ENCODE results near the gene ROR2.

DNA sequence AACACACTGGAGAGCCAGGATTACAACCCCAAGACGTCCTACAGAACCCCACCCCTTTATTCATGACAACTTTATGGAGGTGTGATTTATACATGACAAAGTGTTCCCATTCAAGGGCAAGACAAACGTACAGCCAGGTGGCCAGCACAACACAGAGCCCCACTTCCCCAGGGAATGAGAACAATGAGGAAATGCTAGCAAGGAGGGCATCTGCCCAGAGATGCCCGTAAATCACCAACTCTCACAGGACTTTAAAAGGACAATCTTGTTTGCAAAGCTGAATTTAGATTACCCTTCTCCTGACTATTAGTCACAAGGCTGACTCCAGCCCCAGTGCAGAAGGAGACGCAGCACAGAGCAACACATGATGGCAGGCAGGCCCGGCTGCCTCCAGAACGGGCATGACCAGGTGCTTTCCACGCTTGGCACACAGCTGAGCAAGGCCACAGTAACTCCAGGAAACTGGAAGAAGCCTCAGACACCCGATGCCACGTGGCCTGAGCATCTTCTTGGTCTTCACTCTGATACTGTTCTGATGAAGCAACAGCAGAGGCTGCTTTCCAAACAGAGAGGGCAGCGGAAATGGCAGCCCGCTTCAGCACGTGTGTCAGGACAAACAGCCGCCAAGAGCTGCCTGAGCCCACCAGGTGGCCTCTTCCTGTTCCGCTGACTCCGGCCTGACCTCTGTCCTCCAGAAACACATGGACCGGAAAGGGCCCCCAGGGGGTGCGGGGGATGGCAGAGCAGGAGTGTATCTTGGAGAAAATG is 51.4 kb downstream of the ROR2 start:
- no peak for TF ChIP-seq SNAI2 (CRISPR knock-in tag; IDR thresholded peaks at IDR 0.05)
- TF ChIP-seq RARB (CRISPR knock-in tag; IDR thresholded peaks at IDR 0.05), result no peak
- TF ChIP-seq GLIS3 (CRISPR knock-in tag; IDR thresholded peaks at IDR 0.05), result no peak
- TF ChIP-seq PPARA (CRISPR knock-in tag; IDR thresholded peaks at IDR 0.05; ENCODE audit: borderline replicate concordance), result no peak
- TF ChIP-seq TOX (CRISPR knock-in tag; IDR thresholded peaks at IDR 0.05; ENCODE audit: borderline replicate concordance), result no peak
- TF ChIP-seq ISL1 (CRISPR knock-in tag; IDR thresholded peaks at IDR 0.05), result peak; percentile 72
- TF ChIP-seq, protein P1, sequence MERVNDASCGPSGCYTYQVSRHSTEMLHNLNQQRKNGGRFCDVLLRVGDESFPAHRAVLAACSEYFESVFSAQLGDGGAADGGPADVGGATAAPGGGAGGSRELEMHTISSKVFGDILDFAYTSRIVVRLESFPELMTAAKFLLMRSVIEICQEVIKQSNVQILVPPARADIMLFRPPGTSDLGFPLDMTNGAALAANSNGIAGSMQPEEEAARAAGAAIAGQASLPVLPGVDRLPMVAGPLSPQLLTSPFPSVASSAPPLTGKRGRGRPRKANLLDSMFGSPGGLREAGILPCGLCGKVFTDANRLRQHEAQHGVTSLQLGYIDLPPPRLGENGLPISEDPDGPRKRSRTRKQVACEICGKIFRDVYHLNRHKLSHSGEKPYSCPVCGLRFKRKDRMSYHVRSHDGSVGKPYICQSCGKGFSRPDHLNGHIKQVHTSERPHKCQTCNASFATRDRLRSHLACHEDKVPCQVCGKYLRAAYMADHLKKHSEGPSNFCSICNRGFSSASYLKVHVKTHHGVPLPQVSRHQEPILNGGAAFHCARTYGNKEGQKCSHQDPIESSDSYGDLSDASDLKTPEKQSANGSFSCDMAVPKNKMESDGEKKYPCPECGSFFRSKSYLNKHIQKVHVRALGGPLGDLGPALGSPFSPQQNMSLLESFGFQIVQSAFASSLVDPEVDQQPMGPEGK (CRISPR knock-in tag; IDR thresholded peaks at IDR 0.05; ENCODE audit: borderline replicate concordance), result no peak
- no peak for TF ChIP-seq ESRRG (CRISPR knock-in tag; IDR thresholded peaks at IDR 0.05)

Measured in SK-N-SH treated with all-trans-retinoic acid at 6 μM for 48 hours (cell line).